HG02588 (cell line): Measurements from ENCODE around the gene MYO5A.
"Not testable (repeated sequence)": the region's sequence is repeated elsewhere in the genome, so short reads cannot be mapped to it uniquely, and the experiment has no call there.

Experiments used
- ATAC-seq: cut with Tn5 transposase; IDR thresholded peaks from one replicate; pipeline ENCODE4 v1.9.1; 2021; ENCODE audit warnings: mild to moderate bottlenecking, moderate library complexity; ENCODE audit not compliant: unreplicated experiment

MYO5A gene

GRCh38 chr15:52294881-52295420, 233.7 kb downstream of the MYO5A start:
- no peak for ATAC-seq

DNA sequence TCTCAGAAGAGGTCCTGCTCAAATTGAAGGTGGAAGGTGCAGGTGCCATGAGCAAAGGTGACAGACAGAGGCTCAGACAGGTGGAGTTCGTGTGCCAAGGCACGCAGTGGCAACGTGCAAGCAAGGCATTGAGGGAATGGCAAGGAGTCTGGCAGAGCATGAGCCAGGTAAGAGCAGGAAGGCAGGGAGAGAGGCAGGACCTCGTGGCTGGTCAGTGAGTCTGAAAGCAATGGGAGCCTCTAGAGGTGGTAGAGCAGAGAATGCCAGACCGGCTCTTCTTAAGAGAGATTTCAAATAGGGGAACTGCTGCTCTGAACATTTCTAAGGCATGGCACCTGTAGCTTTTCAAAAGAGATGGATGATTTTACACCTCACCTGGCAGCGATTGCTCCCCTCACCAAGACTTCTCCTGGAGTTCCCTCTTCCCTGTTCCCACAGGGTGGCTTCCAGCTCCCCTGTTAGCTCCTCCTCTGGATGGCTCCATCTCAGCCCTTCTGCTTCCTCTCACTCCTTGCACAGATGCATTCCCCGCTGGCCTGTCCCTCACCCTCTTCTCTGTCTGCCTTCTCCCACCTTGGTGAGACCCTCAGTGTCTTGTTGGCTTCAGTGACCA, 235.8 kb downstream of the MYO5A start:
- ATAC-seq: no peak

- ATAC-seq: no peak
Observed at GRCh38 chr15:52291204-52291603, 237.5 kb downstream of the MYO5A start.

GRCh38 chr15:52290800-52291199, 237.9 kb downstream of the MYO5A start:
- no peak for ATAC-seq

DNA sequence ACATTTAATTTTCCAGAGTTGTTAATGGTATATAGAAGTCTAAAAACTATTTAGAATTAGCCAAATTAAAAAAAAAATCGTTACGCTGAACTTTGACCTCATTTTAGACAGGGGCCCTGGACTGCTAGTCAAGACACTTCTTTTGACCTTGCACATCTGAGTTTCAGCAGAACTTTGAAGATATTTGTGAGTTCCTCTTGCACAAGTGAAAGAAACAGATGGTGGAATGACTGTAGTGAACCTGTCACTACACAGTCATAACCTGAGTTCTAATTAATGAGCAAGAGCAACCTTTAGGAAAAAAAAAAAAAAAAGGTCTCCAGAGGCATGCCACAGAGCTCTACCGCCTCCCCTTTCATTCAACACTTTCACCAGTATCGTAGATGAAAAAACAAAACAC, 238.4 kb downstream of the MYO5A start:
- ATAC-seq: peak; percentile 52

GRCh38 chr15:52289629-52290081, 239.0 kb downstream of the MYO5A start:
- no peak for ATAC-seq

DNA sequence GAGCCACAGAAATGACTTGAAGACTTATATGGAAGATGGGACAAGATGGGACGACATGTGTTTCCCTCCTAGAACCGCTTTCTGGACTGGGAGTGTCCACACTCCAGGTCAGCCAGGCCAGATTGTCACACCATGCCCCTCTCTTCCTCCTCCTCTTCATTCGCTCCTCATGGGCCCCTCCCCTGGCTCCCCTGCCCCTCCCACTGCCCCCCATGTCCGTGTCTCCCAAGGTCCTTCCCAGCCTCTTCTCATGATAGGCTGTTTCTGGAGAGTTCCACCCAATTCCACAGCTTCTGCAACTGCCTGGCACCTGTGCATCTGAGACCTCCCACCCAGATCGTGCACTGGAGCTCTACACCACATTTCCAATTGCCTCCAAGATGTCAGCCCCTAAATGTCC, 239.7 kb downstream of the MYO5A start:
- ATAC-seq: no peak

- no peak for ATAC-seq
Observed at GRCh38 chr15:52288051-52288942, 240.4 kb downstream of the MYO5A start.

GRCh38 chr15:52287114-52287513, 241.6 kb downstream of the MYO5A start:
- ATAC-seq: no peak

- ATAC-seq: not testable (repeated sequence)
Observed at GRCh38 chr15:52285941-52286340, 242.7 kb downstream of the MYO5A start.

DNA sequence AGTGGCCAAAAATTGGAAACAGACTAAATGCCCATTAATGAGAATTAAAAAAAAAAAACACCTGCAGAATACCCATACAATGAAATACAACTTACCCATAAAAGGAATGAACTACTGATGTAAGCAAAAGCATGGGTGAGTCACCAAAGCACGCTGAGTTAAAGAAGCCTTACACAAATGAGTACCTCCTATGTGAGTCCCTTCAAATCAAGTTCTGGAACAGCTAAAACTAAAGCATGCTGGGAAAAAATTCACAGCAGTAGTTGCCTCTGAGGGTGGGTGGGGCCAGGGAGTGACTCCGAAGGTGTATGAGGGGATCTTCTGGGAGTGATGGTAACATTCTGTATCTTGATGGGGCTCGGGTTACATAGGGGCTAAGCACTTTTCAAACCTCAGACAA, 244.5 kb downstream of the MYO5A start:
- ATAC-seq: no peak

DNA sequence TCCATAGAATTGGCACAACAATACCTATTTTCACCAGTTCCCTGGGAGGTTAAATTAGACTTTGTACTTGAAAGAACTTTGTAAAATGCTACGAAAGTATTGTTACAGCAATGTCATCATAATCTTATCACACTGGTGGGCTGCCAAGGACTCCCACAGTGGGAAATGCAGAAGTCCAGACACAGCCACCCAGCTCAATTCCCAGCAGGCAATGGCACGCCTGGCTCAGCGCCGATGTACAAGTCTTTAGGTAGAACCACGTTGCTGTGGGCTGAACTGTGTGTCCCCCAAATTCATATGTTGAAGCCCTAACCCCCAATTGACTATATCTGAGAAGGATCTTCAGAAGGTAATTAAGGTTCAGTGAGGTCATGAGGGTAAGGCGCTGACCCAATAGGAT, 245.4 kb downstream of the MYO5A start:
- no peak for ATAC-seq

DNA sequence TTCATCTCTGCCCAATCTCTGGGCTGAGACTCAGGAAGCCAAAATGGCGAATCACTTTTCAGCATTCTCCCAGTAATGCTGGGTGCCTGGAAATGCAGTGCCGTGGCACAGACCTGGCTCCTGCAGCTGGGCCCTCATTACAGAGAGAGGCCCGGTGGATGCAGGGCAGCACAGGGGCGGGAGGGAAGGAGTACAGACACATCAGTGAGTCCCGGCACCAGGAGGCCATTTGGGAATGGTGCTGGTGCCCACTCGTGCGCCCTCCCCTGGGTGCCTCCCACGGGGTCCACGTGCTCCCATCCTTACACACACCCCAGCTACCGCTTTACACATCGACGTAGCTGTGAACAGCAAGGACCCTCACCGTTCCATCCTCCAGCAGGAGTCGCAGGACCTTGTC, 246.3 kb downstream of the MYO5A start:
- ATAC-seq: no peak

DNA sequence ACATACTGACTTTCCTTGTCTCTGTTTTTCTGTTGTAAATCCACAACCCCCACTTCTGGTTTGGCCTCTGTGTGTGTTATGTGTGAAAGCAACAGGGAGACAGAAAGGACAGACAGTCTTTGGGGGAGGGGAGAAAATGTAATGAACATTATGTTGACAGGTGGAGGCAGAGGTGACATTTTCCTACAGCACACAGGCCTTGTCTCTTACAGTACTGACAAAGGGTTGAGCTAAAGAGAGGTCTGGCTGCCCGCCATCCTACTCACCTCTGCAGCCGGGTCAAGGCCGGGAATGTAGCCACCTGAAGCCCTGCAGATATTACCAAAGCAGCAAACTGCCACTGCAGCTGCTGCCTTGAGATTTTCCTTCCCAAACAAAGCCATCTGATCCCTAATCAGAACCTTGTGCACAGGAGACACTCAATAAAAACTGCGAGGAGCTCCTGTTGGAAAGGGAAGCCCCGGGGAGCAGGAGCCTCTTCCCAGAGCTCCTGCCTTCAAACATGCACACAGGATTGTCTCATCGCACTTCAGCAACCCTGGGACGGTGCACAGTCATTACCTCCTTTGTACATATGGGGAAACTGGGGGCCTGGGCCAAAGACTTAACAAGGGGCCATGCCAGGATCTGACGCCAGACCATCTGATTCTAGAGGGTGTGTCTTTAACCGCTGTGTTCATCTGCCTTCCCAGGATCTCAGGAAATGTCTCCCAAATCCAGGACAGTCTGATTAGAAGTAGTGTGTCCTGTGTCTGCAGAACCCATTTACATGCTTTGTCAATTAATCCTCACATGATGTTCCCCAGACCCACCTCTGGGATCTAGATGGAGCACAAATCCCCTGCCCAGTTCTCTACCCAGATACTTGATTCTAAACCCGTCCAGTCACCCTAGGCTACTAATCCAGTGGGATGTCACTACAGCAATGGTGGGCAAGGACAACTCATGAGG, 247.3 kb downstream of the MYO5A start:
- no peak for ATAC-seq

GRCh38 chr15:52280326-52281084, 248.2 kb downstream of the MYO5A start:
- no peak for ATAC-seq

DNA sequence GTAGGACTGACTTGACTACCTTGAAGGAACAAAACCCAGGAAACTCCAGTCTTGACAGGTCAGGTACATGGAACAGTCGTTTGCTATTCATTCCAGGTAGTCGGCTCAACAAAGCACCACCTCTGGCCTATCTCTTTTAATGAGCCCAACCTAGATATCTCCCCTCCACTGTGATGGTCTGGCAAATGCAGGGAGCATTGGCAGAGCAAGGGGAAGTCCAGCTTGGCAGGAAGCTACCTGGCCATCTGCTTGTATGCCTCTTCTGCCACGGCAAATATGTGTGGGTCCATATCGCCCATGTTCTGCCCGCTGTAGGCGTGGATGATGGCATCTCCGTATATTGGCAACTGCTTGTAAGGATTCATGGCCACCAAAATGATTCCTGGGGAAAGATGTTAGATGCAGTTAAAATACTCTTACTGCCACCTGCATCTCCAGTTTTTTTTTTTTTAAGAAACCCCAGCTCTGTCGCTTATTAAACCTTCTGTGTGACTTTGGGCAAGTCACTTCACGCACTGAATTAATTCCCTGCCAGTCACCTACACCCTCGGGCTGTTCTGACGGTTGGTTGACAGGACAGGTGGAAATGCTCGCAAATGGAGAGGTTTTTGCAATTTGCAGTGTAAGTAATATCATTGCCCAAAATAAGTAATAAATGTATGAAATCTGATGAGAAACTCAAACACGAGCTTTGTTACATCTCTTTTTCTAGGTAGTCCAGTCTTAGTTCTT, 249.9 kb downstream of the MYO5A start:
- ATAC-seq: no peak

DNA sequence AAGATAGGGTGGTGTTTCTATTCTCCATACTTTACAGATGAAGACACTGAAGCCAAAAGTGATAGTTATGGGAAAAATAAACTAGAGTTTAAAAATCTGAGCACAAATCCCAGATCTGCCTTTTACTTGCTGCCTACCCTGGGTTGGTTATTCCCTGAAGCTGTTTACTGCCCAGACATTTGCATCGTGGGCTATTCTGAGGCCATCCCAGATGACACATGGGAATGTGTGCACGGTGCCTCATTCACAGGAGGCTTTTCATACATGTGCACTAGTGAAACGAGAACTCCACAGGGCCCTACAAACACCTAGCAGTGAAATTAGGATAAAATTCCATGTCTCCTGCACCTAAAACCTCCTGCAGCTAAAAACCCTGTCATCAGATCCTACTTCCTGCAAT, 250.5 kb downstream of the MYO5A start:
- ATAC-seq: no peak

DNA sequence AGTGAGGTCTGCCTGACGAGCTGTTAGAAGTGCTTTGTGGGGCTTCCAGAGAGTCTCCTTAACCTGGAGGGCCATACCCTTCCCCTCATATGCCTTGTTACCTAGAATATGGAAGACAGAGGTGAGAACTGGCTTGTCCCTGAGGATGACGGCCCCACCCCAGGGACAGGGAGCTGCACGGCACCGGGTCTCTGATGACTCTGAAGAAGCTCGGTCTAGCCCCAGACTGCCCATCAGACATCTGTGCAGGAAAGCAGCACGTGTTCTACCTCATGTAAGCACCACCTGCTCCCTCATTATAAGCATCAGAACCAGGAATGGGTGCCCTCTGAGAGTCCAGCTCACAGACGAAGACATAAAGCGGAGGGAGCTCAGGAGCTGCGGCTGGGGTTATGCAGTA, 251.1 kb downstream of the MYO5A start:
- no peak for ATAC-seq

GRCh38 chr15:52276256-52276770, 252.4 kb downstream of the MYO5A start:
- no peak for ATAC-seq
